SK-N-SH (cell line): ENCODE measurements around the gene HK3.

Experiments
- CTCF ChIP-seq: fragments of 200-600 bp; sonication (generic); IDR thresholded peaks from 2 replicates; pipeline ENCODE4 v1.6.1; 2017; ENCODE audit warnings: antibody characterized with exemption, mild to moderate bottlenecking, moderate library complexity
- EZH2phosphoT487 ChIP-seq: fragments of 200-600 bp; sonication (generic); IDR thresholded peaks from 2 replicates; pipeline ENCODE4 v1.6.1; 2017; ENCODE audit warnings: low read depth, mixed run types, mild to moderate bottlenecking, antibody characterized with exemption, moderate library complexity, borderline replicate concordance
- FOXM1 ChIP-seq: IDR thresholded peaks from 2 replicates; pipeline ENCODE4 v1.4.0; 2012; ENCODE audit warnings: low read depth, mild to moderate bottlenecking
- GABPA ChIP-seq: IDR thresholded peaks from 2 replicates; pipeline ENCODE4 v1.4.0; 2012; ENCODE audit warnings: low read depth, mild to moderate bottlenecking
- RAD21 ChIP-seq: IDR thresholded peaks from 2 replicates; pipeline ENCODE4 v1.6.1; 2012; ENCODE audit warnings: mild to moderate bottlenecking, low read length
- SIN3A ChIP-seq: IDR thresholded peaks from 2 replicates; pipeline ENCODE4 v1.6.1; 2012; ENCODE audit warnings: low read depth, mild to moderate bottlenecking, low read length, moderate library complexity, borderline replicate concordance
- TAF1 ChIP-seq: IDR thresholded peaks from 2 replicates; pipeline ENCODE4 v1.6.1; 2012; ENCODE audit warnings: low read depth, mild to moderate bottlenecking, low read length, moderate library complexity, borderline replicate concordance
- ZBTB33 ChIP-seq: IDR thresholded peaks from 2 replicates; pipeline ENCODE4 v1.4.0; 2012; ENCODE audit warnings: low read depth, borderline replicate concordance

GRCh38 chr5:176863765-176864098 lies 35.4 kb downstream of the HK3 start:
- TF ChIP-seq CTCF (no peak), EZH2phosphoT487 (no peak), TAF1 (no peak), RAD21 (no peak), SIN3A (no peak), FOXM1 (no peak), GABPA (no peak), ZBTB33 (no peak)
